LNCaP clone FGC (cell line): Measurements from ENCODE around the gene EIF5A.

ENCODE experiments used
- DNase-seq: peaks from one replicate; pipeline ENCODE4 v3.0.0-alpha.2; 2011; ENCODE audit warnings: low read depth
- H3K4me3 ChIP-seq: 2 replicates; pipeline ENCODE4 v1.5.1; 2011; ENCODE audit warnings: mild to moderate bottlenecking, low read depth, low read length, control low read depth
- CTCF ChIP-seq: IDR thresholded peaks from 2 replicates; pipeline ENCODE4 v1.5.1; 2012; ENCODE audit warnings: mild to moderate bottlenecking; ENCODE audit not compliant: control insufficient read depth, insufficient read depth; ENCODE audit errors: extremely low read depth

The EIF5A gene

GRCh38 chr17:7281074-7281952 is 26.1 kb upstream of the EIF5A start, which contains the start of gene SLC2A4:
Gene SLC2A4, plus strand, starts transcription at chr17:7281718. Its CDS starts 217 bp downstream, at chr17:7281935.
- DNase-seq, result peak; percentile 84
- H3K4me3 ChIP-seq, result peak within 1 kb of the TSS; percentile 70
- no peak for TF ChIP-seq CTCF

GRCh38 chr17:7281953-7282751 is 25.3 kb upstream of the EIF5A start:
- no peak for DNase-seq
- no peak for TF ChIP-seq CTCF
- H3K4me3 ChIP-seq, result peak overlapping the region; percentile 70

GRCh38 chr17:7282752-7283321 is 24.6 kb upstream of the EIF5A start:
- no peak for DNase-seq
- H3K4me3 ChIP-seq, result no peak overlapping the region

GRCh38 chr17:7283471-7284216 is 23.8 kb upstream of the EIF5A start:
- no peak for DNase-seq
- no peak overlapping the region for H3K4me3 ChIP-seq
- no peak for TF ChIP-seq CTCF

More at GRCh38 chr17:7282752-7283321, 24.6 kb upstream of the EIF5A start:
- no peak for TF ChIP-seq CTCF

- DNase-seq, result no peak
- TF ChIP-seq CTCF, result no peak
- no peak overlapping the region for H3K4me3 ChIP-seq
Observed at GRCh38 chr17:7284911-7285310, 22.5 kb upstream of the EIF5A start.

GRCh38 chr17:7285679-7286078 is 21.7 kb upstream of the EIF5A start:
- TF ChIP-seq CTCF, result no peak
- no peak for DNase-seq
- H3K4me3 ChIP-seq, result no peak overlapping the region
